Neural cell (in vitro differentiated cells): ENCODE measurements around the gene ZDHHC14. TPM values are rescaled to one million over a fixed set of nuclear protein-coding genes. Genes with fewer than 3 reads are reported as not detected.

Experiments used
- H2AFZ ChIP-seq: fragments of 200-600, 300-800 bp; sonication (generic), shearing (Covaris generic); 2 replicates; pipeline ENCODE4 v1.6.0; 2014; ENCODE audit warnings: low read depth, mild to moderate bottlenecking, antibody characterized with exemption, low read length, moderate library complexity
- H3F3A ChIP-seq: fragments of 200-600 bp; shearing (Covaris generic); 2 replicates; pipeline ENCODE4 v1.6.1; 2016; ENCODE audit warnings: mild to moderate bottlenecking, moderate library complexity, mixed read lengths, antibody characterized with exemption, low read length; ENCODE audit not compliant: insufficient read depth, poor library complexity, severe bottlenecking
- H3K27ac ChIP-seq: fragments of 200-600, 300-800 bp; sonication (generic), shearing (Covaris generic); 2 replicates; pipeline ENCODE4 v1.5.1; 2014; ENCODE audit warnings: mild to moderate bottlenecking, low read length, moderate library complexity
- H3K27me3 ChIP-seq: fragments of 300-800, 200-600 bp; sonication (generic), shearing (Covaris generic); 2 replicates; pipeline ENCODE4 v1.6.0; 2014; ENCODE audit warnings: mild to moderate bottlenecking, low read depth, low read length, moderate library complexity; ENCODE audit not compliant: insufficient read depth
- H3K36me3 ChIP-seq: fragments of 300-800, 200-600 bp; sonication (generic), shearing (Covaris generic); 2 replicates; pipeline ENCODE4 v1.5.1; 2014; ENCODE audit warnings: mild to moderate bottlenecking, antibody characterized with exemption, low read length, moderate library complexity; ENCODE audit not compliant: insufficient read depth
- H3K4me2 ChIP-seq: fragments of 300-800, 200-600 bp; sonication (generic), shearing (Covaris generic); 2 replicates; pipeline ENCODE4 v1.6.0; 2014; ENCODE audit warnings: mild to moderate bottlenecking, low read length
- H3K4me3 ChIP-seq: fragments of 300-800, 200-600 bp; sonication (generic), shearing (Covaris generic); 2 replicates; pipeline ENCODE4 v1.5.1; 2014; ENCODE audit warnings: mild to moderate bottlenecking, low read length, moderate library complexity
- H3K79me2 ChIP-seq: fragments of 200-600 bp; shearing (Covaris generic); replicated peaks from 2 replicates; pipeline ENCODE4 v1.6.0; 2014; ENCODE audit warnings: mild to moderate bottlenecking, low read length, moderate library complexity; ENCODE audit not compliant: insufficient read depth
- H3K9ac ChIP-seq: fragments of 300-800, 200-600 bp; sonication (generic), shearing (Covaris generic); 2 replicates; pipeline ENCODE4 v1.6.1; 2016; ENCODE audit warnings: mild to moderate bottlenecking, low read length, mixed read lengths
- H3K9me2 ChIP-seq: fragments of 200-600 bp; shearing (Covaris generic); 2 replicates; pipeline ENCODE4 v1.6.1; 2016; ENCODE audit warnings: mild to moderate bottlenecking, low read length, mixed read lengths; ENCODE audit not compliant: insufficient read depth
- H3K9me3 ChIP-seq: fragments of 200-600, 300-800 bp; sonication (generic), shearing (Covaris generic); 2 replicates; pipeline ENCODE4 v1.6.1; 2016; ENCODE audit warnings: mild to moderate bottlenecking, mixed run types, low read length, moderate library complexity, mixed read lengths
- H4K20me1 ChIP-seq: fragments of 200-600 bp; shearing (Covaris generic); 2 replicates; pipeline ENCODE4 v1.6.1; 2016; ENCODE audit warnings: mild to moderate bottlenecking, mixed run types; ENCODE audit not compliant: insufficient read depth
- CTCF ChIP-seq: fragments of 450-650 bp; IDR thresholded peaks from 2 replicates; pipeline ENCODE4 v1.5.1; 2014; ENCODE audit warnings: antibody characterized with exemption, mild to moderate bottlenecking, moderate library complexity; ENCODE audit not compliant: poor library complexity, severe bottlenecking
- EP300 ChIP-seq: fragments of 450-650 bp; conservative IDR thresholded peaks from 2 replicates; pipeline ENCODE4 v1.6.1; 2014; ENCODE audit warnings: antibody characterized with exemption, mild to moderate bottlenecking, moderate library complexity; ENCODE audit not compliant: poor library complexity, severe bottlenecking
- EZH2 ChIP-seq: fragments of 200-600, 300-800 bp; shearing (Covaris generic), sonication (generic); IDR thresholded peaks from 2 replicates; pipeline ENCODE4 v1.6.1; 2014; ENCODE audit warnings: antibody characterized with exemption, low read length, borderline replicate concordance, mild to moderate bottlenecking; ENCODE audit not compliant: insufficient read depth, poor library complexity, severe bottlenecking
- MXI1 ChIP-seq: fragments of 450-650 bp; conservative IDR thresholded peaks from 2 replicates; pipeline ENCODE4 v1.6.1; 2014; ENCODE audit warnings: antibody characterized with exemption, mild to moderate bottlenecking; ENCODE audit not compliant: poor library complexity, severe bottlenecking
- POLR2AphosphoS5 ChIP-seq: IDR thresholded peaks from 2 replicates; pipeline ENCODE4 v1.6.1; 2012
- RAD21 ChIP-seq: fragments of 450-650 bp; conservative IDR thresholded peaks from 2 replicates; pipeline ENCODE4 v1.6.1; 2014; ENCODE audit warnings: antibody characterized with exemption, mild to moderate bottlenecking, moderate library complexity
- REST ChIP-seq: IDR thresholded peaks from 2 replicates; pipeline ENCODE4 v1.6.1; 2012; ENCODE audit warnings: borderline replicate concordance
- SMC3 ChIP-seq: fragments of 450-650 bp; conservative IDR thresholded peaks from 2 replicates; pipeline ENCODE4 v1.6.1; 2014; ENCODE audit warnings: antibody characterized with exemption, mild to moderate bottlenecking, moderate library complexity; ENCODE audit not compliant: poor library complexity
- TAF1 ChIP-seq: IDR thresholded peaks from 2 replicates; pipeline ENCODE4 v1.6.1; 2012; ENCODE audit warnings: low read depth
- polyA plus RNA-seq: library from polyadenylated mRNA; depleted of rRNA; stranded (reverse); fragments of >200 nt; gene quantifications from 2 replicates; pipeline ENCODE4 v1.2.3, GENCODE V29; 2014

ZDHHC14 gene
- polyA plus RNA-seq, 1 donor from 2014 or later, result 4.1 TPM

DNA sequence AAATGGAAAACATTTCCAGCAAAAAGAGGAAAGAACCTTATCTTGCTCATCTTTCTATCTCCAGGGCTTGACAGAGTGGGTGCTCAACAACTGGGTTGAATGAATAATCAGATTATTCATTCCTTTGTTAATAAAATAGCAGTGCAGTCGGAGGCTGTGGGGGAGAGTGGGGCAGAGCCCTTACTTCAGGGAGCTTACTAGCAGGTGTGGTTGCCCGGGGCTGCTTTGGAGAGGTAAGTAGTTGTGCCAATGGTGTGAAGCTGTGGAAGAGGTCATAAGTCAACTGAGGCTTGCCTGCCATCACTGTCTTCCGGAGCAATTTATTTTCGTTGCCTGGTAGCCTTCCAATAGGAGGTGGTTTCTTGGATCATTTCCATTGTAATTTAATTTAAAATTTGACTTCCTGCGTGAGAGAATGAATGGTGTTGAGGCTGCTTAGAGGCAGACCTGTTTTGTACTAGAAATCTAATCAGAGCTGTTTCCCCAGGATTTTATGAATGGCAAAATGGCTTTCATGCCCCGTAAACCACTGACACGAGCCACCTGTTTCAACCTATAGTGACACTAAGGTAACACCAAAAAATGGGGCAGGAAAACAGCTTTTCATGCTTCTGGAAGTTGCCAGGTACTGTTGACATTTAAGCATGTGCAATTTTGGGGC, 51.4 kb downstream of the ZDHHC14 start:
- H3K79me2 ChIP-seq, result no peaks in the 10 kb centered on the region
- no peak overlapping the region for H3K9ac ChIP-seq
- no peak overlapping the region for H2AFZ ChIP-seq
- no peaks in the 10 kb centered on the region for H3K9me3 ChIP-seq
- no peaks in the 10 kb centered on the region for H3K27me3 ChIP-seq
- H3K36me3 ChIP-seq, result no peaks in the 10 kb centered on the region
- TF ChIP-seq SMC3 (no peak), EZH2 (no peak), POLR2AphosphoS5 (no peak), REST (no peak), EP300 (no peak), MXI1 (no peak), RAD21 (no peak), TAF1 (no peak), CTCF (no peak)
- H3K4me3 ChIP-seq, result no peak overlapping the region
- H3K9me2 ChIP-seq, result no peaks in the 10 kb centered on the region
- no peaks in the 10 kb centered on the region for H3F3A ChIP-seq
- H4K20me1 ChIP-seq, result no peaks in the 10 kb centered on the region
- no peak overlapping the region for H3K27ac ChIP-seq
- no peak overlapping the region for H3K4me2 ChIP-seq

GRCh38 chr6:157432892-157433265, 51.9 kb downstream of the ZDHHC14 start:
- no peaks in the 10 kb centered on the region for H4K20me1 ChIP-seq
- H3K4me3 ChIP-seq, result no peak overlapping the region
- TF ChIP-seq EZH2 (no peak), POLR2AphosphoS5 (no peak), CTCF (no peak), MXI1 (no peak), REST (no peak), SMC3 (no peak), TAF1 (no peak), EP300 (no peak), RAD21 (no peak)
- no peak overlapping the region for H3K9ac ChIP-seq
- H2AFZ ChIP-seq, result no peak overlapping the region
- H3K9me2 ChIP-seq, result no peaks in the 10 kb centered on the region
- no peaks in the 10 kb centered on the region for H3K79me2 ChIP-seq
- no peaks in the 10 kb centered on the region for H3K9me3 ChIP-seq
- H3K27ac ChIP-seq, result no peak overlapping the region
- H3K36me3 ChIP-seq, result no peaks in the 10 kb centered on the region
- no peak overlapping the region for H3K4me2 ChIP-seq
- H3K27me3 ChIP-seq, result no peaks in the 10 kb centered on the region
- no peaks in the 10 kb centered on the region for H3F3A ChIP-seq
